GM12878 (cell line): Measurements from ENCODE around the gene MATN1. TPM values are rescaled to one million over a fixed set of nuclear protein-coding genes. Genes with fewer than 3 reads are reported as not detected.

ENCODE experiments used
- BCLAF1 ChIP-seq: fragments of 450-650 bp; IDR thresholded peaks from 2 replicates; pipeline ENCODE4 v1.6.1; 2017; ENCODE audit warnings: antibody characterized with exemption, mild to moderate bottlenecking, moderate library complexity
- BMI1 ChIP-seq: fragments of 450-650 bp; IDR thresholded peaks from 2 replicates; pipeline ENCODE4 v1.6.1; 2016; ENCODE audit warnings: mild to moderate bottlenecking, moderate library complexity, borderline replicate concordance
- EED ChIP-seq: sonication (generic); IDR thresholded peaks from 2 replicates; pipeline ENCODE4 v1.6.1; 2016; ENCODE audit warnings: antibody characterized with exemption, low read depth
- ESRRA ChIP-seq: IDR thresholded peaks from 2 replicates; pipeline ENCODE4 v1.6.1; 2012; ENCODE audit warnings: mild to moderate bottlenecking, low read length, improper control_type of control experiment
- IKZF1 ChIP-seq: fragments of 450-650 bp; conservative IDR thresholded peaks from 2 replicates; pipeline ENCODE4 v1.6.1; 2017; ENCODE audit warnings: antibody characterized with exemption, mild to moderate bottlenecking
- NFYB ChIP-seq: IDR thresholded peaks from 2 replicates; pipeline ENCODE4 v1.6.1; 2011; ENCODE audit warnings: low read depth, mild to moderate bottlenecking, low read length, improper control_type of control experiment, moderate library complexity; ENCODE audit not compliant: insufficient read depth
- PKNOX1 ChIP-seq: fragments of 450-650 bp; IDR thresholded peaks from 2 replicates; pipeline ENCODE4 v1.6.1; 2016; ENCODE audit warnings: mild to moderate bottlenecking
- SPI1 ChIP-seq: IDR thresholded peaks from 2 replicates; pipeline ENCODE4 v1.6.1; 2011; ENCODE audit warnings: low read depth, mild to moderate bottlenecking, low read length, moderate library complexity, borderline replicate concordance; ENCODE audit not compliant: insufficient read depth
- ZNF687 ChIP-seq: fragments of 450-650 bp; IDR thresholded peaks from 2 replicates; pipeline ENCODE4 v1.6.1; 2017; ENCODE audit warnings: mild to moderate bottlenecking, moderate library complexity
- polyA plus RNA-seq, 11 experiments: library from polyadenylated mRNA; depleted of rRNA in 4 of 11; unstranded in 6 of 11; stranded (reverse) in 5 of 11; fragments of >200 nt; fragmentation: Nextera tagmentation in 4 of 11; fragmentation: Illumina TruSeq in 1 of 11; extraction: Ambion mirVana in 4 of 11; extraction: Trizol in 1 of 11; gene quantifications; 1 replicate in 1 of 11; 2 replicates in 10 of 11; pipeline versions ENCODE4 v1.2.1 to v1.2.3, GENCODE V29; 2011 to 2016; ENCODE audit warnings: inconsistent platforms in 2 of 11, missing spikeins in 2 of 11, low read depth in 1 of 11
- total RNA-seq, 4 experiments: library from RNA; depleted of rRNA in 3 of 4; stranded (reverse); fragments of >200 nt in 3 of 4; fragmentation: Illumina TruSeq in 1 of 4; extraction: Trizol in 1 of 4; gene quantifications; 2 replicates each; pipeline versions ENCODE4 v1.2.1 to v1.2.3, GENCODE V29; 2013 to 2021

The MATN1 gene
- total and polyA plus RNA-seq, 10 of the 15 experiments (the other 5 are each of a cell fraction or from before 2014, with no cell fraction given), result 0.04 to 0.50 (median 0.10) TPM; not detected in 1

GRCh38 chr1:30741239-30741894, 18.0 kb upstream of the MATN1 start (continued):
- TF ChIP-seq BCLAF1, result no peak
- TF ChIP-seq PKNOX1, result no peak
- TF ChIP-seq IKZF1, result peak; percentile 78
- peak; percentile 85; the same call in 1 of the 2 replicates for TF ChIP-seq SPI1
- no peak for TF ChIP-seq ESRRA
- TF ChIP-seq BMI1, result no peak
- no peak for TF ChIP-seq ZNF687
- TF ChIP-seq NFYB, result no peak
- peak; percentile 75 for TF ChIP-seq EED
